GM12874 (cell line): ENCODE data around the gene PRRC2B.

Experiments
- TF ChIP-seq, protein P1 (sequence below): IDR thresholded peaks from 2 replicates; pipeline ENCODE4 v1.5.1; 2011; ENCODE audit warnings: low read depth, mild to moderate bottlenecking, control low read depth, low read length, moderate library complexity; ENCODE audit not compliant: insufficient read depth

Gene PRRC2B

DNA sequence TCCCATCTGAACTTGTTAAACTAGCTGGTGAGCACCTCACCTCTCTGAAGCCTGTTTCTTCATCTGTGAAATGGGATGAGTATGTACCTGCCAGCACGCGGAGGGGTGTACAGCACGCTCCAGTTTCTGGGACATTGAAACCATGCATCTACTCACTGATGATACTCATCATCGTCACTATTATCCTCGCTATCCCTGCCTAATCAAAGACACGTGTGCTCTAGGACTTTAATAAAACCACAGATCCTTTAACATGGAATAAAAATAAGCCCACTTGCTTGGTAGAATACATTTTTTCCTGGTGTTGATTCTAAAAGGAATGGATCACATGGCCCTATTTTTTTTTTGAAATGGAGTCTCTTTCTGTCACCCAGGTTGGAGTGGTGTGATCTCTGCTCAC is 71.5 kb downstream of the PRRC2B start:
- TF ChIP-seq, protein P1, sequence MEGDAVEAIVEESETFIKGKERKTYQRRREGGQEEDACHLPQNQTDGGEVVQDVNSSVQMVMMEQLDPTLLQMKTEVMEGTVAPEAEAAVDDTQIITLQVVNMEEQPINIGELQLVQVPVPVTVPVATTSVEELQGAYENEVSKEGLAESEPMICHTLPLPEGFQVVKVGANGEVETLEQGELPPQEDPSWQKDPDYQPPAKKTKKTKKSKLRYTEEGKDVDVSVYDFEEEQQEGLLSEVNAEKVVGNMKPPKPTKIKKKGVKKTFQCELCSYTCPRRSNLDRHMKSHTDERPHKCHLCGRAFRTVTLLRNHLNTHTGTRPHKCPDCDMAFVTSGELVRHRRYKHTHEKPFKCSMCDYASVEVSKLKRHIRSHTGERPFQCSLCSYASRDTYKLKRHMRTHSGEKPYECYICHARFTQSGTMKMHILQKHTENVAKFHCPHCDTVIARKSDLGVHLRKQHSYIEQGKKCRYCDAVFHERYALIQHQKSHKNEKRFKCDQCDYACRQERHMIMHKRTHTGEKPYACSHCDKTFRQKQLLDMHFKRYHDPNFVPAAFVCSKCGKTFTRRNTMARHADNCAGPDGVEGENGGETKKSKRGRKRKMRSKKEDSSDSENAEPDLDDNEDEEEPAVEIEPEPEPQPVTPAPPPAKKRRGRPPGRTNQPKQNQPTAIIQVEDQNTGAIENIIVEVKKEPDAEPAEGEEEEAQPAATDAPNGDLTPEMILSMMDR, result no peak

DNA sequence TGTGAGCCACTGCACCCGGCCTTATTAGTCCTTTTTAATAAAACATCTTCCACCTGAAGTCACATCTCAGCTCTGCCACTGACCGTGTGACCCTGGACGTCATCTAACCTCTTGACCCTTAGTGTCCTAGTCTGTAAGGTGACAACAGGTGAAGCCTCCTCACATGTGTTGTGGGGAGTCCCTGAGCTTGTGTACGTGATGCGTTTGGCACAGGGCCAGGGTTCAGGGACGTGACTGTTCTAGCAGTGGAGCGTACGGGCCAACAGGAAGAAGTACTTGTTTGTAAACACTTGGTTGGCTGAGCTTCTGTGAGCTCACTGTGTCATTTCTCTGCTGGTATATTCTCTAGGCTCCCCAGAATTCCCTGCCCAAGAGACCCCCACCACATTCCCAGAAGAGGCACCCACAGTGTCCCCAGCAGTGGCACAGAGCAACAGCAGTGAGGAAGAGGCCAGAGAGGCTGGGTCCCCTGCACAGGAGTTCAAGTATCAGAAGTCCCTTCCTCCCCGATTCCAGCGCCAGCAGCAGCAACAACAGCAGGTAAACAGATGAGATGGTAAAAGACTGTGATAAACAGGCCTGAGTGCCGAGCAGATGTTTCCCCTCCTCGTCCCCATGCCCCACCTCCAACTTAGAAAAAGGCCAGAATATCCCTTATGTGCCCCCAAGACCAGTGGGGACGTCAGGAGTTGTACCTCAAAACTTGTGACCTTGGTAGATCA is 73.5 kb downstream of the PRRC2B start:
- TF ChIP-seq, protein P1, result no peak

DNA sequence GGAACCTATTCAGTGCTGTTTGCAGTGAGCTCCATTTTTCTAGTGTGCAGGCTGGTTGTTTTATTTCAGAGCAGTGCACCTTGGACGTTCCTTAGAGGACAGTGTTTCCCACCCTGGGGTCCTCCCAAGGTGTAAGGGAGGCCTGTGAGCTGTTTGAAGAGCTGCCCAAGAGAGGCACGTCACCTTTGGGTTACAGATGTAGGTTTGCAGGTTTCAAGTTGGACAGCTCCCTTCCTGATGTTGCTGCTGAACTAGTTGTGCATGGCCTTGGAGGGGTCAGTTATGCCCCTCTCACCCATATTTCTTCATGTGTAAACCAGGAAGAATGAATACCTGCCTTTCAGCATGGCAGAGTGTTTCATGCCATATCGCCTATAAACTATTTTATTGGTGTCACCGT is 74.1 kb downstream of the PRRC2B start:
- TF ChIP-seq, protein P1, result no peak

DNA sequence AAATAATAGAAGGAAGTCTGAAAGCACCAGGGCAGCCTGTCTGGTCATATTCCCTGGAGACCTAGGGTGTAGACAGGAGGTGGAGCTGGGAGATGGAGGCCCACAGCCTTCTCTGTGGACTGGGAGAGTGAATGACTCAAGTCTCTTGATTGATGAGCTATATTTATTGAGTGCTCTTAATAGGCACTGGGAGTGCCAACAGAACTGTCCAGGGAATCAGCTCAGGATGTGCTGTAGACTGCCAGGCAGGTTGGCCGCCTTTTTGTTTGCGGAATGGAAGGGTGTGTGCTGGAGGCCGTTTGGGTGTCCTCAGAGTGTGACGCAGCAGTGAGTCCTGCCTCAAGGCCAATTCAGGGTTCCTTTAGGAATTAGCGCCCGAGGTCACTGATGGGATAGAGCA is 75.5 kb downstream of the PRRC2B start:
- TF ChIP-seq, protein P1, result no peak

DNA sequence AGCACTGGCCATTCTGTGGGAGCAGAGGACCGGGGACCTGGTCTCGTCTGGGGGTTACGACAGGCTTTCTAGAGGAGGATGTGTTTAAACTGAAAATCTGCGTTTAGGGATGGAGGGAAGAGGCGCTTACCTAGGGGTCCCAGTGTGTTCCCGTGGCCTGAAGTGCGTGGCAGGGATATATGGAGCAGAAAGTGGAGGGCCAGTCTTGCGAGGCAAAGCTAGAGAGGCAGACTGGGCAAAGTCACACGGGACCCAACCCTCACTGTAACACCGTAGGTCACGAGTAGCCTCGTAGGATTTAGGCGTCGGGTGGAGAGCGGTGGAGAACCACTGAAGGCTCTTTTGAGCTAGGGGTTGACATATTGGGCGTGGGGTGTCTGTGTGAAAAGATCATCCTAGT is 76.1 kb downstream of the PRRC2B start:
- TF ChIP-seq, protein P1, result no peak

DNA sequence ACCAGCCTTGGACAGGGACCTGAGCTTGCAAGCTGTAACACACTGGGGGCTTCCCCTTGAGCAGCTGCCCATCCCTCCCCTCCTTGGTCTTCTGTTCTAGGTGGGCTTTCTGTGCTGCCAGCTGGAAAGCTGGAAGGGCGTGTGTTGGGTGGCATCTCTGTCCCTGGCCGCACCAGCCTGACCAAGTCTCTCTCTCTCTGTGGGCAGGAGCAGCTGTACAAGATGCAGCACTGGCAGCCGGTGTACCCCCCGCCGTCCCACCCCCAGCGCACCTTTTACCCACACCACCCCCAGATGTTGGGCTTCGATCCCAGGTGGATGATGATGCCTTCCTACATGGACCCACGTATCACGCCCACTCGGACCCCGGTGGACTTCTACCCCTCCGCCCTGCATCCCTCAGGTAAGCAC is 76.7 kb downstream of the PRRC2B start:
- TF ChIP-seq, protein P1, result no peak

DNA sequence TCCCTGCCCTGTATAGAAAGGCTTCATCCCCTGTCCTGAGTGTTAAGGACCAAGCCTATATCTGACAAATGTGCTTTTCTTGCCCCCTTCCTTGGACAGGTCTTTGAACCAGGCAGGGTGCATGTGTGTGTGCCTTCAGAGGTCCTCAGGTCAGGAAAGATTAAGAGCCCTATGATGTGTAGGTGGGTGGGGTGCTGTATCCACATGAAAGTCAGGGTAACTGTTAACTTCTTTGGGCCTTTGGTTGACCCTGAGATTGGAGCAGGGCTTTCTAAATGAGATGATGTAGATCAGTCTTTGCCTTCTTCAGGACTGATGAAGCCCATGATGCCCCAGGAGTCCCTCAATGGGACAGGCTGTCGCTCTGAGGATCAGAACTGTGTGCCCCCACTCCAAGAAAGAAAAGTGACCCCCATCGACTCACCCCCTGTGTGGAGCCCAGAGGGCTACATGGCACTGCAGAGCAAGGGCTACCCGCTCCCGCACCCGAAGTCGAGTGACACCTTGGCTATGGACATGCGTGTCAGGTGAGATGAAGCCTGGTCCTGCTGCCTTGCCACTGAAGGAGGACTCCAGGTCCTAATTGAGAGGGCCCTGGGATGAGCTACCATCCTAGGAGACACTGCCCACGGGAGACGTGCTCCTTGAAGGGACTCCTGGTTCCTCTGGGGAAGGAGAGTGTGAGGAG is 79.5 kb downstream of the PRRC2B start:
- TF ChIP-seq, protein P1, result no peak
